Activated T-helper 2 cell treated with anti-CD3 and anti-CD28 coated beads, Interferon-gamma antibody, Interleukin-2, Interleukin-4, amounts not matched to agents 10 μg/mL and 5 μg/mL and 100 μg/mL, durations not matched to agents 14 hours and 24 hours and 36 hours (primary cell): Measurements from ENCODE around the gene MADCAM1. TPM values are rescaled to one million over a fixed set of nuclear protein-coding genes. Genes with fewer than 3 reads are reported as not detected.

Experiments used
- DNase-seq: peaks from one replicate; pipeline ENCODE4 v3.0.0; 2021; ENCODE audit warnings: low spot score
- H3K27ac Mint-ChIP-seq: one replicate; pipeline ENCODE4 v1.8.0; 2021; ENCODE audit warnings: mixed read lengths
- H3K27me3 Mint-ChIP-seq: one replicate; pipeline ENCODE4 v1.8.0; 2021; ENCODE audit warnings: low read depth, mixed read lengths
- H3K36me3 Mint-ChIP-seq: one replicate; pipeline ENCODE4 v1.8.0; 2021; ENCODE audit warnings: low read depth, mixed read lengths
- H3K4me1 Mint-ChIP-seq: one replicate; pipeline ENCODE4 v1.8.0; 2021; ENCODE audit warnings: low read depth, mixed read lengths
- H3K4me3 Mint-ChIP-seq: one replicate; pipeline ENCODE4 v1.8.0; 2021; ENCODE audit warnings: low read depth, mild to moderate bottlenecking, moderate library complexity, mixed read lengths
- H3K9me3 Mint-ChIP-seq: one replicate; pipeline ENCODE4 v1.8.0; 2021; ENCODE audit warnings: mixed read lengths
- intact Hi-C: fragments of 100-400 bp; cut with micrococcal nuclease; formaldehyde crosslinking; loops from one replicate; pipeline ENCODE4 v1.15.1; 2023
- total RNA-seq: library from RNA; stranded (reverse); gene quantifications from 2 replicates; pipeline ENCODE4 v1.2.3, GENCODE V29; 2022

Gene MADCAM1
- total RNA-seq, 1 donor from 2014 or later, result 0.21 TPM

DNA sequence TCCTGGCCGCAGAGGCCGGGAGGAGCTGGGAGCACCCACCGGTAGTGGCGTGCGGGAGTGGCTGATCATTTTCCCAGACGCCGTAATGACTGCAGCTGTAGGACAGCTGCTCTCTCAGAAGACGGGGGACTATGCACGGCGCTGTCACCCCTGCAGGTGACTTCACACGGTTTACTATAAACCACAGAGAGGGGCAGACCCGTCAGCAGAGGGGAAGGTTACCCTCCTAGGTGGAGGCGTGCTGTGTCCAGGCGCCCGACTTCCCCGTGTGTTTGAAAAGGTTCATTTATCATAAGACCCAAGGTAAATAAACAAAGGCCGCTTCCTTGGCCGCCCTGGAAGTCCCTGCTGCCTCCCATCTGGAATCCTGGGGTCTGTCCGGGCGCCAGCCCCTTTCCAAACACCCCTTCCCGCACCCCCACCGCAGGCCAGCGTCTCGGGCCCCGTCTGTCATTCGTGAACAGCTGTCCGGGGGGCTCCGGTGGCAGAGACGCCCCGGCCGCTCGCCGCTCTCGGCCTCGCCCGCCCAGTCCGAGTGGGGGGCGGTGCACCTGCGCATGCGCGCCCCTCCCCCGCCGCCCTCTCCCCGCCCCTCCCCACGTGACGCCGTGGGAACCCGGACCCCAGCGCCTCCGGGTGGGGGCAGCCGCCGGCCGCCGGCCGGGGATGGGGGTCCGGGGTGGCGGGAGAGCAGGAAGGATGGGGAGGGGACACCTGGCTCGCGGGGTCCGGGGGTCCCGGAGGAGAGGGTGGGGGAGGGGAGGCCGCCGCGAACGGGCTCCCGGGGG is 36.4 kb upstream of the MADCAM1 start:
- Mint-ChIP-seq H3K36me3 (no peaks in the 10 kb centered on the region), H3K27me3 (peaks cover 15% of the 10 kb centered on the region), H3K4me3 (peak overlapping the region; percentile 21), H3K9me3 (peaks cover 5% of the 10 kb centered on the region), H3K4me1 (no peaks in the 10 kb centered on the region), H3K27ac (no peak overlapping the region)
- intact Hi-C loops, result no loop called here
- no peak for DNase-seq

DNA sequence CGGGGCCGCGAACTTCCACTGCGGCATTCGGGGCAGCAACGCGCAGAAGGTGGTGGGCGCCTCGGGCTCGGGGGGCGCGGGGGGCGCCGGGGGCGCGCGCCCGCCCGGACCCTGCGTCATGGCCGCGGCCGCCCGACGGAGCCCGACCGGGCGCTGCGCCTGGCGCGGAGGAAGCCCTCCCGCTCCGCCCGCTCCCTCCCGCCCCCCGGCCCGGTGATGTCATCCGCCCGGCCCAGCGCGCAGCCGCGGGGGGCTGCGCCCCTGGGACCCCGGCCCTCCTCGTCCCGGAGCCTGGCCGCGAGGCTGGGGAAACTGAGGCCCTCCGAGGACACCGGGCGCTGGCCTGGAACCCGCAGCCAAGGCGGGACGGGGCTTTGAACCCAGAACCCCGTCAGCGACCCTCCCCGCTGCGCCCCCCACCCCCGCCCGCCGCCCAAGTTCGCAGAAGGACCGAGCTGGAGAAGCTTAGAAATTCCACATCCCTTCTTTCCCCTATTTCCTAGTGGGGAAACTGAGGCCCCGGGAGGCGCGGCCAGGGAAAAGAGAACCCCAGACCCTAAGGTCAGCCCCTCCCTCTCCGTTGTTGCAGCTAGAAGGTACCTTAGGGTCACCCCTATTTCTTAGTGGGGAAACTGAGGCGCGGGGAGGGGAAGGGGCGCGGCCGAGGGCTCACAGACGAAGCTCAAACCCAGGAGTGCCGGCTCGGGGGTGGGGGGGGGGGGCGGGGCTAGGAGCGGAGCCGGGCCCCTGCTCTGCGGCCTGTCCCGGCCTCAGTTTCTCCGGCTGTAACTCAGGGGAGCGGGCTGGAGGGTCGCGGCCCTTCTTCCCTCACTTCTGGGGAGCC is 35.2 kb upstream of the MADCAM1 start, which contains the start of gene SHC2:
Gene SHC2, minus strand, starts transcription at position 157 of the 844 bp plus-strand sequence. Its CDS starts 37 bp downstream, at position 120.
- H3K4me3 Mint-ChIP-seq, result peak within 1 kb of the TSS; percentile 21

DNA sequence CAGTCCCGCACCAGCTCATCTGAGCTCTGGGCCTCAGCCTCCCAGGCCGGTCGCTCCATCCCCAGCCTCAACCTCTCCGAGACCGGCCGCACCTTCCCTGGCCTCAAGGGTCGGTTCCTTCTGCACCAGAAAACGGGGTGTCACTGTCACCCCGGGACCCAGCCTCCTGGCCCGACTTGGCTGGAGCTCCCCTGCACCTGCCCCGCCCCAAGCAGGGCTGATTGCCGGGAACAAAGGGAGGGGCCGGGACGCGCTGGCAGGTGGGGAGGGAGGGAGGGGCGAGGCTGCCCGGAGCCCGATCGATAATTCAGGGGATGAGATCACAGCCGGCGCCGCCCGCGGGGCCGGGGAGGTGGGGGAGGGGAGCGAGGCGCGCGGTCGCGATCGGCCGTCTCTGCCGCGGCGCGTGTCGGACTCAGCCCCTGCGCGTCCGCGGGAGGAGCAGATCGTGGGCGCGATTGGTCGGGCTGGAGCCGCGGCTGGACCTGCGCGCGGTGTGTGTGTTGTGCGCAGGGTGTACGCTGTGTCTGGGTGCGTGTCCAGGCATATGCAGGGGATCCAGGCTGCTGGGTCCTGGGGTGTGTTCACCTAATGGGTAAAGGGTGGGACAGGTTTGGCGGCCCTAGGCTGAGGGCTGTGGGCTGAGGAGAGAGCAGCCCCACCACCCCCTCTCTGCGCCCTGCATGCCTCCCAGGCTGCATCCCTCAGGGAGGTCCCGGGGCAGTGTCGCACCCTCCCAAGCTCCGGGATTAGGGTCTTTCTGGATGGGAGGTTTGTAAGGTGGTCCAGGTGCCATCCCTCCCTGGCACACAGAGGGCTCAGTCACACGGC is 34.4 kb upstream of the MADCAM1 start:
- Mint-ChIP-seq H3K27me3 (peaks cover 15% of the 10 kb centered on the region), H3K4me3 (peak overlapping the region; percentile 21), H3K9me3 (peaks cover 11% of the 10 kb centered on the region), H3K4me1 (no peaks in the 10 kb centered on the region), H3K27ac (no peak overlapping the region), H3K36me3 (no peaks in the 10 kb centered on the region)
- DNase-seq, result no peak
- intact Hi-C loops, result no loop called here

More for the DNA sequence above, 35.2 kb upstream of the MADCAM1 start, which contains the start of gene SHC2:
- Mint-ChIP-seq H3K9me3 (peaks cover 11% of the 10 kb centered on the region), H3K36me3 (no peaks in the 10 kb centered on the region), H3K27me3 (peaks cover 15% of the 10 kb centered on the region), H3K27ac (no peak within 1 kb of the TSS), H3K4me1 (no peaks in the 10 kb centered on the region)
- intact Hi-C loops, result no loop called here
- DNase-seq, result no peak

DNA sequence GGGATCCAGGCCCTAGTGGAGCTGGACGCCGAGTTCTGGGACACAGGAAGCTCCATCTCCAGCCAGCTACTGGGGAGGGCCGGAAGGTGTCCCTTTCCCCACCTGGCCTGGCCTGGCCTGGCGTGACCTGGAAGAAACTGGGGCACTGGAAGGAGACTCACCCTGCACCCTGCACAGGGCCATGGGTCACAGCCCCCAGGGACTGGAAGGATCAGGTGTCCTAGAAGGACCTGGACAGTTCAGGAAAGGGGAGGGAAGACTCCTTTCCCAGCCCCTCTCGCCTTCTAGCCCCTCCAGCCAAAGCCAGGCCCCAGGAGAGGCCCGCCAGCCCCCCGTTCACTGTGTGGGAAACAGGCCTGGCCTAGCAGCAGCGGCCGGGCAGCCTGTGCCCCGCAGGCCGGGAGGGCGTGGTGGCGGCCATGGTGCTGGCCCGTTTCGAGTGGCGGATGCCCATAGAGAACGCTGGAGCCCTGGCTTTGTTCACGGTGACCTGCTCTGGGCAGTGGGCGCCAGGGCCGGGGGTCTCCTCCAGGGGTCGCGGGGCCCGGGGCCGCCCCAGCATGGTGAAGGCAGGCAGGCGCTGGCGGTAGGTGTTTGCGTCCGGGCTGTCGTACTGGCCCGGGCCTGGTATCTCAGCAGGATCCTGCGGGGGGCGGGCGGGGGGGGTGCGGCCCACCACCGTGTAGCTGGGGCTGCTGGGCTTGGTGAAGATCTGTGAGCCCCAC is 32.6 kb upstream of the MADCAM1 start:
- Mint-ChIP-seq H3K4me1 (no peaks in the 10 kb centered on the region), H3K4me3 (no peak overlapping the region), H3K27me3 (peaks cover 15% of the 10 kb centered on the region), H3K36me3 (no peaks in the 10 kb centered on the region), H3K27ac (no peak overlapping the region), H3K9me3 (peaks cover 11% of the 10 kb centered on the region)
- intact Hi-C loops, result no loop called here
- DNase-seq, result no peak

DNA sequence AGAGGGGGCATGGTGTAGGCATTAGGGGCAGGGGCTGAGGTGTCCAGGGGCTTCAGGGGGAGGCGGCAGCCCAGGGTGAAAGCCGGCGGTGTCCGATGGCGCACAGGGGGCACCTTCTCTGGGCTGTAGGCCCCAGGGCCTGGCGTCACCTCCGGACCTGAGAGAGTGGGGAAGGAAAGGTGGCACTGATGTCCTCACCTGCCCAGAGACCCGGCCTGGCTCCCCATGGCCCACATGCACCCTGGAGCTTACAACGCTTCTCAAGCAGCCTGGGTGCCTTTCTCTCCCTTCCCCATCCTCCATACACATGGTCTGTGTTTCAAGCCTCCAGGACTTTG is 32.1 kb upstream of the MADCAM1 start:
- peaks cover 15% of the 10 kb centered on the region for H3K27me3 Mint-ChIP-seq
- no peak overlapping the region for H3K27ac Mint-ChIP-seq
- no peaks in the 10 kb centered on the region for H3K36me3 Mint-ChIP-seq
- H3K9me3 Mint-ChIP-seq, result peaks cover 11% of the 10 kb centered on the region
- intact Hi-C loops, result no loop called here
- H3K4me3 Mint-ChIP-seq, result no peak overlapping the region
- no peak for DNase-seq
- no peaks in the 10 kb centered on the region for H3K4me1 Mint-ChIP-seq

DNA sequence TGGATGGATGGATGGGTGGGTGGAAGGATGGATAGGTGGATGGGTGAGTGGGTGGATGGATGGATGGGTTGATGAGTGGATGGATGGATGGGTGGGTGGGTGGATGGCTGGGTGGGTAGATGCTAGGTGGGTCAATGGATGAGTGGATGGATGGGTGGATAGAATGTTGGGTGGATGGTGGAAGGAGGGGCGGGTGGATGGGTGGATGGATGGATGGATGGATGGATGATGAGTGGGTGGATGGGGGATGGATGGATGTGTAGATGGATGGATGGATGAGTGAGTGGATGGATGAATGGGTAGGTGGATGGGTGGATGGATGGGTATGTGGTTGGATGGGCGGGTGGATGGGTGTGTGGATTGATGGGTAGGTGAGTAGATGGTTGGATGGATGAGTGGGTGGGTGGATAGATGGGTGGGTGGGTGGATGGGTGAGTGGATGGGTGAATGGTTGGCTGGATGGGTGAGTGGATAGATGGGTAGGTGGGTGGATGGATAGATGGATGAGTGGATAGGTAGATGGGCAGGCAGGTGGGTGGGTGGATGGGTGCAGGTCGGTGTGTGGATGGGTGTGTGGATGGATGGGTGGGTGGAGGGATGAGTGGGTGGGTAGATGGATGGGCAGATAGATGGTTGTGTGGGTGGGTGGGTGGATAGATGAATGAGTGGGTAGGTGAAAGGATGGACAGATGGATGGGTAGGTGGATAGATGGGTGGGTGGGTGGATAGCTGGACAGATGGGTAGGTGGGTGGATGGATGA is 31.1 kb upstream of the MADCAM1 start:
- intact Hi-C loops, result no loop called here
- H3K27ac Mint-ChIP-seq, result no peak overlapping the region
- DNase-seq, result no peak
- peaks cover 11% of the 10 kb centered on the region for H3K9me3 Mint-ChIP-seq
- no peaks in the 10 kb centered on the region for H3K4me1 Mint-ChIP-seq
- H3K36me3 Mint-ChIP-seq, result no peaks in the 10 kb centered on the region
- H3K27me3 Mint-ChIP-seq, result peaks cover 9% of the 10 kb centered on the region
- no peak overlapping the region for H3K4me3 Mint-ChIP-seq

DNA sequence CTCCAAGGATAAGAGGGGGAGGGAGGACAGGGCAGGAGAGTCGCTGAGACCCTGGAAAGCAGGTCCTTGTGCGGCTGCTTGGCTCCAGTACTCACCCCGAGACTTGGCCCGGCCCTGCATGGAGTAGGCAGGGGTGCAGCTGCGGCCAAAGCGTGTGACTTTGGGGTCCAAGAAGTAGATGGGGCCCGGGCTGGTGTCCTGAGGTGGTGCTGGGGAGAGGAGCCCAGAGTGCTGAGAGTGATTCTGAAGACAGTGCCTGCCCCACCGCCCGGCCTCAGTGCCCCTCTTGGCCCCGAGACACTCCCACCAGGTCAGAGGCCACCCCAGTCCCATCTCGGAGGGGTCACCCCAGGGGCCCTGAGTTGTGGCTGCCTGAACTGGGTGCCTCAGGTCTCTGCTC is 28.7 kb upstream of the MADCAM1 start:
- H3K9me3 Mint-ChIP-seq, result peaks cover 11% of the 10 kb centered on the region
- H3K27ac Mint-ChIP-seq, result no peak overlapping the region
- H3K4me3 Mint-ChIP-seq, result no peak overlapping the region
- no peak for DNase-seq
- intact Hi-C loops, result no loop called here
- peaks cover 4% of the 10 kb centered on the region for H3K27me3 Mint-ChIP-seq
- H3K4me1 Mint-ChIP-seq, result no peaks in the 10 kb centered on the region
- no peaks in the 10 kb centered on the region for H3K36me3 Mint-ChIP-seq

DNA sequence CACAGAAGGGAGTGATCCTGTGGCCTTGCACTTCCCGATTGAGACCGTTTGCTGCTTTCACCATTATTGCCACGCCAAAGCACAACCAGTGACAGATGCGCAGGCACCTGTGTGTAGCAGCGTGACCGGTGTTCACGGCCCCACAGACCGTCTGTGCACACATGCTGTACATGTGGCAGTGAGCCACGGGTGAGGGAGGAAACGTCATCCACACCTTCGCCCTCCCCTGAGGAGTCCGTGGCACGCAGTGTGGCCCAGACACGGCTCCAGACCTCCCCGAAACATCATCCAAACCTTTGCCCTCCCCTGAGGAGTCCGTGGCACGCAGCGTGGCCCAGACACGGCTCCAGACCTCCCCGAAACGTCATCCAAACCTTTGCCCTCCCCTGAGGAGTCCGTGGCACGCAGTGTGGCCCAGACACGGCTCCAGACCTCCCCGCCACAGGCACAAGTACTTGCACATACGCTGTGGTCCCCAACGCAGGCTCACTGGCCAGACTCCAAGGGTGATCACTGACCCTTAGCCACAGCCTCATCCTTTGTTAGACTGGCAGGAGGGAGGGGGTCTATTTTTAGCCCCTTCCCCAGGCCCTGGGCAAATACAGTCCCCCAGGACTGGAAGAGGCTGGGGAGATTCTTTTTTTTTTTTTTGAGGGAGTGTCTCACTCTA is 27.6 kb upstream of the MADCAM1 start:
- H3K4me3 Mint-ChIP-seq, result no peak overlapping the region
- no peak for DNase-seq
- H3K27ac Mint-ChIP-seq, result no peak overlapping the region
- no peaks in the 10 kb centered on the region for H3K4me1 Mint-ChIP-seq
- H3K27me3 Mint-ChIP-seq, result no peaks in the 10 kb centered on the region
- intact Hi-C loops, result no loop called here
- peaks cover 11% of the 10 kb centered on the region for H3K9me3 Mint-ChIP-seq
- H3K36me3 Mint-ChIP-seq, result no peaks in the 10 kb centered on the region

DNA sequence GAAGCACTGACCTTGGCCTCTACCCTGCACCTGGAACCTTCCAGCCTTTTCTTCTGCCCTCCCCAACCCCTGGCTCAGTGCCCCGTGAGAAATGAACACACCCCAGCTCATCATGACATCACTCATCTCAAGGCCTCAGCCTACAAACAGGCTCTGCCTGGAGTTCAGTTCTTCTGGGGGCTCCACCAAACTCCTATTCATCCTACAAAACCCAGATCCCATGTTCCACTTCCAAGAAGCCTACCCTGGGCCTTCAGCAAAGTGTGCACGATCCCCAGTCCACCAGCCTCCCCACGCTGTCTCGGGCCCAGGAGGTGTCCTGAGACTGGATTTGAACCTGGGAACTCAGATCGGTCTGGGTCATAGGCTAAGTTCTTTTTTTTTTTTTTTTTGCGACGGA is 26.5 kb upstream of the MADCAM1 start:
- no peak overlapping the region for H3K4me3 Mint-ChIP-seq
- no peak overlapping the region for H3K27ac Mint-ChIP-seq
- peaks cover 7% of the 10 kb centered on the region for H3K9me3 Mint-ChIP-seq
- H3K4me1 Mint-ChIP-seq, result no peaks in the 10 kb centered on the region
- intact Hi-C loops, result no loop called here
- no peaks in the 10 kb centered on the region for H3K36me3 Mint-ChIP-seq
- H3K27me3 Mint-ChIP-seq, result no peaks in the 10 kb centered on the region
- no peak for DNase-seq

DNA sequence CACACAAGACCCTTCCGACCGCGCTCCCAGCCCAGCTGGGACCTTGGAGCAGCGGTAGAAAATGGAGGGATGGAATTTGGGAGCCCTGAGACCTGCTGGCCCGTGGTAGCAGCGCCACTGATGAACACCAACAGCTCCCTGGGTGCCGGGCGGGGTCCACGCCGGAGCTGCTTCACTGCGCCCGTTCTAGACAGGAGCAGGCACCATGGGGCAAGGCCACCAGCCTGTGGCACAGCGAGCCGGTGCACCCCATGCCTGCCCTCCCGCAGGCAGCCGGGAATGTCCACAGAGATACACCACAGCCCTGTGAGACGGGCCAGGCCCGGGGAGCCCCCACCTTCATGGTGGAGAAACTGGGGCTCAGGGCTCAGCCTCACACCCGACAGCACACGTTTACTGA is 25.6 kb upstream of the MADCAM1 start:
- no peaks in the 10 kb centered on the region for H3K4me1 Mint-ChIP-seq

DNA sequence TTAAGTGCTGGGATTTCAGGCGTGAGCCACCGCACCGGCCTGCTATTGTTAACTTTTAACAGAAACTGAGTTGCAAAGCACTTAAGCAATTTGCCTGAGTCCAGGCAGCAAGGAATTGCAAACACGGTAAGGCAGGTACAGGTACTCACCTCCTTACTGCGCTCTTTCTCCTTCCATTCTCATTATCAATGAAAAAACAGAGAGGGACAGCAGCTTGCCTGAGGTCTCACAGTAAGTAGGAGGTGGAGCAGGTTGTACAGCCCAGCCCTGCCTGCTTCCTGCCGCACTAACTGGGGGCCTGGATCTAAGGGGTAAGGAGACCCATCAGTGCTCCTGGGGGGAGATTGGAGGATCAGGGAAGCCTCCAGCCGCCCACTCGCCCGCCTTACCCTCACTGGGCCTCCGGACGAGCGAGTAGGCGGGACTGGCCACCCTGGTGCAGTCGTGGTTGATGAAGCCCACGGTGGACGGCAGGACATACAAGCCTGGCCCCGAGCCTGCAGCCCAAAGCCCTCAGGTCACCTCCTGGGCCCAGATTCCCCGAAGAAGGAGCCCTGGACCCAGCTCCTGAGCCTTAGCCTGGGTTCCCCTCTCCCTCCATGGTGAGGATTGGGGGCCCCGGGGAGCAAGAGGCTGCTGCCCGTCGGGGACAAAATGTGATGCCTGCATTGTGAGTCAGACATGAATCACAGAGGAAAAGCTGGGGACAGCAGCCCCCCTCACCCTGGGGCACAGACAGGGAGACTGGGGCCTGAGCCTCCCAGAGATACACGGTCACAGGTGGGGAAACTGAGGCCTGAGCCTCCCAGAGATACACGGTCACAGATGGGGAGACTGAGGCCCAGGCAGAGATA is 24.1 kb upstream of the MADCAM1 start:
- H3K4me3 Mint-ChIP-seq, result no peak overlapping the region
- no peaks in the 10 kb centered on the region for H3K9me3 Mint-ChIP-seq
- no peak overlapping the region for H3K27ac Mint-ChIP-seq
- H3K27me3 Mint-ChIP-seq, result no peaks in the 10 kb centered on the region
- intact Hi-C loops, result no loop called here
- no peaks in the 10 kb centered on the region for H3K4me1 Mint-ChIP-seq
- no peak for DNase-seq
- H3K36me3 Mint-ChIP-seq, result no peaks in the 10 kb centered on the region

More for the DNA sequence above, 25.6 kb upstream of the MADCAM1 start:
- Mint-ChIP-seq H3K27me3 (no peaks in the 10 kb centered on the region), H3K4me3 (no peak overlapping the region), H3K27ac (no peak overlapping the region), H3K9me3 (no peaks in the 10 kb centered on the region), H3K36me3 (no peaks in the 10 kb centered on the region)
- intact Hi-C loops, result no loop called here
- no peak for DNase-seq
